Liver (tissue), 9 donors: ENCODE data around the gene RNMT. TPM values are rescaled to one million over a fixed set of nuclear protein-coding genes. Genes with fewer than 3 reads are reported as not detected.
"Not testable (repeated sequence)": the region's sequence is repeated elsewhere in the genome, so short reads cannot be mapped to it uniquely, and the experiment has no call there.

Experiments used
- DNase-seq: peaks from one replicate; pipeline ENCODE4 v3.0.0-alpha.2; 2017; ENCODE audit warnings: low spot score
- H3K27ac ChIP-seq, 2 donors: one replicate each; pipeline ENCODE4 v1.7.0; 2013; ENCODE audit warnings: inconsistent platforms in 2 of 2, low read length in 2 of 2, control low read depth in 1 of 2, low read depth in 1 of 2, mild to moderate bottlenecking in 1 of 2
- H3K27me3 ChIP-seq, 4 donors: one replicate each; pipeline versions ENCODE4 v1.6.1 to v1.7.0; 2013; ENCODE audit warnings: low read length in 3 of 4, inconsistent platforms in 1 of 4, mild to moderate bottlenecking in 1 of 4, moderate library complexity in 1 of 4; ENCODE audit not compliant: control insufficient read depth in 4 of 4, insufficient read depth in 4 of 4
- H3K36me3 ChIP-seq, 4 donors: one replicate each; pipeline versions ENCODE4 v1.6.1 to v1.7.0; 2013; ENCODE audit warnings: low read length in 3 of 4, mild to moderate bottlenecking in 3 of 4, low read depth in 1 of 4, moderate library complexity in 1 of 4; ENCODE audit not compliant: control insufficient read depth in 4 of 4, insufficient read depth in 3 of 4
- H3K4me1 ChIP-seq, 4 donors: one replicate each; pipeline versions ENCODE4 v1.6.1 to v1.7.0; 2013; ENCODE audit warnings: low read length in 3 of 4, mild to moderate bottlenecking in 3 of 4, moderate library complexity in 1 of 4; ENCODE audit not compliant: control insufficient read depth in 4 of 4, insufficient read depth in 4 of 4
- H3K4me3 ChIP-seq, 3 donors: one replicate each; pipeline versions ENCODE4 v1.6.1 to v1.7.0; 2013; ENCODE audit warnings: low read length in 3 of 3, control low read depth in 1 of 3, low read depth in 1 of 3, mild to moderate bottlenecking in 1 of 3
- H3K9ac ChIP-seq, 2 donors: one replicate each; pipeline ENCODE4 v1.7.0; 2013; ENCODE audit warnings: low read length in 2 of 2, mild to moderate bottlenecking in 2 of 2, moderate library complexity in 2 of 2, control low read depth in 1 of 2, low read depth in 1 of 2
- H3K9me3 ChIP-seq, 4 donors: one replicate each; pipeline versions ENCODE4 v1.6.1 to v1.7.0; 2013; ENCODE audit warnings: low read length in 3 of 4; ENCODE audit not compliant: control insufficient read depth in 4 of 4
- EGR1 ChIP-seq, 2 donors: IDR thresholded peaks; 2 replicates each; pipeline ENCODE4 v1.6.1; 2016 to 2018; ENCODE audit warnings: antibody characterized with exemption in 2 of 2, low read depth in 2 of 2
- FOXA1 ChIP-seq: IDR thresholded peaks from 2 replicates; pipeline ENCODE4 v1.6.1; 2016; ENCODE audit warnings: antibody characterized with exemption
- FOXA2 ChIP-seq: IDR thresholded peaks from 2 replicates; pipeline ENCODE4 v1.6.1; 2016; ENCODE audit warnings: antibody characterized with exemption
- GABPA ChIP-seq, 2 donors: IDR thresholded peaks in 1 of 2; conservative IDR thresholded peaks in 1 of 2; 2 replicates each; pipeline ENCODE4 v1.6.1; 2016; ENCODE audit warnings: antibody characterized with exemption in 2 of 2, mild to moderate bottlenecking in 1 of 2, moderate library complexity in 1 of 2
- HNF4A ChIP-seq, 2 donors: conservative IDR thresholded peaks; 2 replicates each; pipeline ENCODE4 v1.6.1; 2016; ENCODE audit warnings: antibody characterized with exemption in 2 of 2, mild to moderate bottlenecking in 2 of 2
- HNF4G ChIP-seq: IDR thresholded peaks from 2 replicates; pipeline ENCODE4 v1.6.1; 2016; ENCODE audit warnings: antibody characterized with exemption
- JUND ChIP-seq, 2 donors: IDR thresholded peaks; 2 replicates each; pipeline ENCODE4 v1.6.1; 2016; ENCODE audit warnings: antibody characterized with exemption in 2 of 2
- MAX ChIP-seq: IDR thresholded peaks from 2 replicates; pipeline ENCODE4 v1.6.1; 2016; ENCODE audit warnings: antibody characterized with exemption
- NR2F2 ChIP-seq: IDR thresholded peaks from 2 replicates; pipeline ENCODE4 v1.6.1; 2016; ENCODE audit warnings: antibody characterized with exemption
- RAD21 ChIP-seq, 2 donors: IDR thresholded peaks; 2 replicates each; pipeline ENCODE4 v1.6.1; 2016; ENCODE audit warnings: antibody characterized with exemption in 2 of 2, mild to moderate bottlenecking in 2 of 2
- RXRA ChIP-seq, 2 donors: IDR thresholded peaks; 2 replicates each; pipeline ENCODE4 v1.6.1; 2017 to 2018; ENCODE audit warnings: antibody characterized with exemption in 2 of 2, mild to moderate bottlenecking in 1 of 2
- SP1 ChIP-seq: IDR thresholded peaks from 2 replicates; pipeline ENCODE4 v1.6.1; 2018; ENCODE audit warnings: antibody characterized with exemption, mild to moderate bottlenecking
- TAF1 ChIP-seq: conservative IDR thresholded peaks from 2 replicates; pipeline ENCODE4 v1.6.1; 2016; ENCODE audit warnings: antibody characterized with exemption, mild to moderate bottlenecking
- YY1 ChIP-seq: IDR thresholded peaks from 2 replicates; pipeline ENCODE4 v1.6.1; 2016; ENCODE audit warnings: antibody characterized with exemption, mild to moderate bottlenecking
- WGBS: extraction: QIAGEN DNeasy Blood & Tissue Kit; methylation state at CpG from one replicate; pipeline ENCODE4 v1.1.7; 2013; 5-methylcytosine and 5-hydroxymethylcytosine counted together
- polyA plus RNA-seq, 2 donors: library from polyadenylated mRNA; stranded (reverse) in 1 of 2; unstranded in 1 of 2; fragments of 200-250 nt in 1 of 2; fragments of >200 nt in 1 of 2; fragmentation: Nextera tagmentation in 1 of 2; extraction: Ambion mirVana in 1 of 2; gene quantifications; one replicate each; pipeline versions ENCODE4 v1.2.1 to v1.2.3, GENCODE V29; 2013 to 2015
- total RNA-seq, 2 donors: library from RNA; depleted of rRNA; stranded (reverse); fragments of >200 nt; gene quantifications; one replicate each; pipeline ENCODE4 v1.2.3, GENCODE V29; 2014
- TF ChIP-seq, protein P1 (sequence below): IDR thresholded peaks from 2 replicates; pipeline ENCODE4 v1.6.1; 2016; ENCODE audit warnings: antibody characterized with exemption, mild to moderate bottlenecking
- TF ChIP-seq, protein P2 (sequence below): fragments of 150-350 bp; IDR thresholded peaks from 2 replicates; pipeline ENCODE4 v1.5.1; 2017; ENCODE audit warnings: improper control_type of control experiment, low read depth, low read length; ENCODE audit not compliant: missing input control
- TF ChIP-seq, protein P3 (sequence below): IDR thresholded peaks from 2 replicates; pipeline ENCODE4 v1.6.1; 2016; ENCODE audit warnings: antibody characterized with exemption
- TF ChIP-seq, protein P4 (sequence below): IDR thresholded peaks from 2 replicates; pipeline ENCODE4 v1.6.1; 2016; ENCODE audit warnings: antibody characterized with exemption
- donor health status: healthy.
- donor health status: healthy.
- donor health status: healthy.
- donor health status: healthy.
- donor health status: healthy.

RNMT gene
- total RNA-seq (10 to 100 TPM; 10.0 to 12.6 TPM), polyA plus RNA-seq (10 to 100 TPM in 1 of 2 donors, 1 to 10 TPM in 1; 4.9 to 23.1 TPM)

DNA sequence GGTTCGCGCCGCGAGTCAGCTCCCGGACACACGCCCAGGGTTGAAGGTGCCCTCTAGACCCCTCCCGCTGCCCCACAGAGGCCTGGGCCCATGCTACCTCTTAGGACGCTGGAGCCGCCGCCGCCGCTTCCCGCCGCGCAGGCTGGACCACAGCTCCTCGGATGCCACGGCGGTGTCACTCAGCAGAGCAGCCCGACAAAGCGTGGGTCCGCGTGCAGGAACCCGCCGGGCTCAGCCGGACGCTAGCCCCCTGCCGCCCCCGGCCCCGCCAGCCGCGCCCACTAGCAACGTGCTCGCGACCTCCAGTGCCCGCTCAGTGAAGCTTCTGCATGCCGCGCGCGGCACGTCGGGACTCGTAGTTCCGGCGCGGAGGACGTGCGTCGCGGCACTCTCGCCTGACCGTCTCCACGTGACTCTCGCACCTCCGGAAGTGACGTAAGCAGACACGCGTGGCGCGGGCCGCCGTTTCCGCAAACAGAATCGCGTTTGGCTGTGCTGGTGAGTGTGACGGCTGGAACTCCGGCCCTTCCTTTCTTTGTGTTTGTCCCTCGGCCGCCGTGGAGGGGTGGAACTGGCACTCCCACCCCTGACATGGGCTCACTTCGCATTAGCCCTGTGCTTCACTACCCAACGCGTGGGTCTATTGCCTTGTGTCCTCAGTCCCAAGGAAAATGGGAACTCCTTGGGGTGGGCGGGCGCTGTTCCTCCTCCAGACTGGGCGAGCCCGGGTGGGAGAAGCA, at the start of gene RNMT, which contains the start of gene FAM210A:
TSS of gene RNMT (plus strand) at position 442 of the 740 bp plus-strand sequence. CDS start 4,845 bp downstream, outside the sequence.
TSS of gene FAM210A (minus strand) at position 327 of the 740 bp plus-strand sequence. CDS start 44,481 bp downstream, outside the sequence.
- Histone ChIP-seq H3K9me3 (no peaks in the 10 kb centered on the region), H3K27me3 (no peaks in the 10 kb centered on the region), H3K4me1 (peaks cover 0 to 19% (median 12%) of the 10 kb centered on the region in 4 donors), H3K36me3 (no peaks in the 10 kb centered on the region), H3K27ac (peak within 1 kb of the TSS; percentile 84 to 99), H3K9ac (peak within 1 kb of the TSS; percentile 85 to 88), H3K4me3 (peak within 1 kb of the TSS; percentile 85 to 96 (median 89))
- under 1% methylated on average over 76 of the region's 76 CpGs for WGBS
- DNase-seq: peak; percentile 93
- TF ChIP-seq SP1 (no peak), HNF4G (no peak), GABPA (IDR thresholded peaks at IDR 0.05 in 1 of 2, conservative IDR thresholded peaks at IDR 0.05 in 1 of 2) (peak; percentile 86 to 98), HNF4A (conservative IDR thresholded peaks at IDR 0.05) (no peak), MAX (peak; percentile 96), JUND (IDR thresholded peaks at IDR 0.05) (no peak), YY1 (peak; percentile 48), RAD21 (IDR thresholded peaks at IDR 0.05) (no peak), FOXA2 (no peak), EGR1 (IDR thresholded peaks at IDR 0.05; ENCODE audit: low read depth in 2 of 2) (peak in 1 of 2 donors; percentile 48), FOXA1 (no peak), TAF1 (peak; percentile 66), RXRA (IDR thresholded peaks at IDR 0.05) (peak in 1 of 2 donors; percentile 33), NR2F2 (no peak)
- TF ChIP-seq, protein P1, sequence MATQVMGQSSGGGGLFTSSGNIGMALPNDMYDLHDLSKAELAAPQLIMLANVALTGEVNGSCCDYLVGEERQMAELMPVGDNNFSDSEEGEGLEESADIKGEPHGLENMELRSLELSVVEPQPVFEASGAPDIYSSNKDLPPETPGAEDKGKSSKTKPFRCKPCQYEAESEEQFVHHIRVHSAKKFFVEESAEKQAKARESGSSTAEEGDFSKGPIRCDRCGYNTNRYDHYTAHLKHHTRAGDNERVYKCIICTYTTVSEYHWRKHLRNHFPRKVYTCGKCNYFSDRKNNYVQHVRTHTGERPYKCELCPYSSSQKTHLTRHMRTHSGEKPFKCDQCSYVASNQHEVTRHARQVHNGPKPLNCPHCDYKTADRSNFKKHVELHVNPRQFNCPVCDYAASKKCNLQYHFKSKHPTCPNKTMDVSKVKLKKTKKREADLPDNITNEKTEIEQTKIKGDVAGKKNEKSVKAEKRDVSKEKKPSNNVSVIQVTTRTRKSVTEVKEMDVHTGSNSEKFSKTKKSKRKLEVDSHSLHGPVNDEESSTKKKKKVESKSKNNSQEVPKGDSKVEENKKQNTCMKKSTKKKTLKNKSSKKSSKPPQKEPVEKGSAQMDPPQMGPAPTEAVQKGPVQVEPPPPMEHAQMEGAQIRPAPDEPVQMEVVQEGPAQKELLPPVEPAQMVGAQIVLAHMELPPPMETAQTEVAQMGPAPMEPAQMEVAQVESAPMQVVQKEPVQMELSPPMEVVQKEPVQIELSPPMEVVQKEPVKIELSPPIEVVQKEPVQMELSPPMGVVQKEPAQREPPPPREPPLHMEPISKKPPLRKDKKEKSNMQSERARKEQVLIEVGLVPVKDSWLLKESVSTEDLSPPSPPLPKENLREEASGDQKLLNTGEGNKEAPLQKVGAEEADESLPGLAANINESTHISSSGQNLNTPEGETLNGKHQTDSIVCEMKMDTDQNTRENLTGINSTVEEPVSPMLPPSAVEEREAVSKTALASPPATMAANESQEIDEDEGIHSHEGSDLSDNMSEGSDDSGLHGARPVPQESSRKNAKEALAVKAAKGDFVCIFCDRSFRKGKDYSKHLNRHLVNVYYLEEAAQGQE: peak; percentile 41
- TF ChIP-seq, protein P2, sequence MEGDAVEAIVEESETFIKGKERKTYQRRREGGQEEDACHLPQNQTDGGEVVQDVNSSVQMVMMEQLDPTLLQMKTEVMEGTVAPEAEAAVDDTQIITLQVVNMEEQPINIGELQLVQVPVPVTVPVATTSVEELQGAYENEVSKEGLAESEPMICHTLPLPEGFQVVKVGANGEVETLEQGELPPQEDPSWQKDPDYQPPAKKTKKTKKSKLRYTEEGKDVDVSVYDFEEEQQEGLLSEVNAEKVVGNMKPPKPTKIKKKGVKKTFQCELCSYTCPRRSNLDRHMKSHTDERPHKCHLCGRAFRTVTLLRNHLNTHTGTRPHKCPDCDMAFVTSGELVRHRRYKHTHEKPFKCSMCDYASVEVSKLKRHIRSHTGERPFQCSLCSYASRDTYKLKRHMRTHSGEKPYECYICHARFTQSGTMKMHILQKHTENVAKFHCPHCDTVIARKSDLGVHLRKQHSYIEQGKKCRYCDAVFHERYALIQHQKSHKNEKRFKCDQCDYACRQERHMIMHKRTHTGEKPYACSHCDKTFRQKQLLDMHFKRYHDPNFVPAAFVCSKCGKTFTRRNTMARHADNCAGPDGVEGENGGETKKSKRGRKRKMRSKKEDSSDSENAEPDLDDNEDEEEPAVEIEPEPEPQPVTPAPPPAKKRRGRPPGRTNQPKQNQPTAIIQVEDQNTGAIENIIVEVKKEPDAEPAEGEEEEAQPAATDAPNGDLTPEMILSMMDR: no peak
- TF ChIP-seq, protein P3, sequence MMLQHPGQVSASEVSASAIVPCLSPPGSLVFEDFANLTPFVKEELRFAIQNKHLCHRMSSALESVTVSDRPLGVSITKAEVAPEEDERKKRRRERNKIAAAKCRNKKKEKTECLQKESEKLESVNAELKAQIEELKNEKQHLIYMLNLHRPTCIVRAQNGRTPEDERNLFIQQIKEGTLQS: no peak
- TF ChIP-seq, protein P4, sequence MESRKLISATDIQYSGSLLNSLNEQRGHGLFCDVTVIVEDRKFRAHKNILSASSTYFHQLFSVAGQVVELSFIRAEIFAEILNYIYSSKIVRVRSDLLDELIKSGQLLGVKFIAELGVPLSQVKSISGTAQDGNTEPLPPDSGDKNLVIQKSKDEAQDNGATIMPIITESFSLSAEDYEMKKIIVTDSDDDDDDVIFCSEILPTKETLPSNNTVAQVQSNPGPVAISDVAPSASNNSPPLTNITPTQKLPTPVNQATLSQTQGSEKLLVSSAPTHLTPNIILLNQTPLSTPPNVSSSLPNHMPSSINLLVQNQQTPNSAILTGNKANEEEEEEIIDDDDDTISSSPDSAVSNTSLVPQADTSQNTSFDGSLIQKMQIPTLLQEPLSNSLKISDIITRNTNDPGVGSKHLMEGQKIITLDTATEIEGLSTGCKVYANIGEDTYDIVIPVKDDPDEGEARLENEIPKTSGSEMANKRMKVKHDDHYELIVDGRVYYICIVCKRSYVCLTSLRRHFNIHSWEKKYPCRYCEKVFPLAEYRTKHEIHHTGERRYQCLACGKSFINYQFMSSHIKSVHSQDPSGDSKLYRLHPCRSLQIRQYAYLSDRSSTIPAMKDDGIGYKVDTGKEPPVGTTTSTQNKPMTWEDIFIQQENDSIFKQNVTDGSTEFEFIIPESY: peak; percentile 70

DNA sequence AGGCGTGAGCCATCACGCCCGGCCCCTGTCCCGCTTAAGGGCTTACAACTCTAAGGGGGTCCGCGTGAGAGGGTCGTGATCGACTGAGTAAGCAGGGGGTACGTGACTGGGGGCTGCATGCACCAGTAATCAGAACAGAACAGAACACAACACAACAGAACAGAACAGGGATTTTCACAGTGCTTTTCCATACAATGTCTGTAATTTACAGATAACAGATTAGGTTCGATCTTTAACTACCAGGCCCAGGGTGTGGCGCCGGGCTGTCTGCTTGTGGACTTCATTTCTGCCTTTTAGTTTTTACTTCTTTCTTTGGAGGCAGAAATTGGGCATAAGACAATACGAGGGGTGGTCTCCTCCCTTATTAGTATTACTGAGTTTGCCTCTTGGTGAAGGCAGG, 49.1 kb upstream of the RNMT start:
- not testable (repeated sequence) for H3K4me1 ChIP-seq, H3K27ac ChIP-seq, H3K4me3 ChIP-seq, H3K9me3 ChIP-seq, H3K36me3 ChIP-seq, H3K9ac ChIP-seq, H3K27me3 ChIP-seq, DNase-seq
- WGBS: 97% methylated on average over 13 of the region's 13 CpGs
